Stomach (tissue), 4 donors: ENCODE data around the gene ACADL.

Experiments
- EP300 ChIP-seq: sonication (generic); formaldehyde crosslinking; IDR thresholded peaks from one replicate; pipeline ENCODE4 v1.6.1; 2017; ENCODE audit warnings: antibody characterized with exemption
- POLR2A ChIP-seq, 4 donors: fragments of 450-650 bp; IDR thresholded peaks; one replicate each; pipeline ENCODE4 v1.6.1; 2016; ENCODE audit warnings: antibody characterized with exemption in 4 of 4, control low read depth in 2 of 4, mild to moderate bottlenecking in 1 of 4, moderate library complexity in 1 of 4
- TF ChIP-seq, protein P1 (sequence below), 7 experiments: fragments of 450-650 bp in 4 of 7; fragments of 200-600 bp in 3 of 7; sonication (generic) in 3 of 7; IDR thresholded peaks; one replicate each; pipeline ENCODE4 v1.5.1; 2016 to 2019; ENCODE audit warnings: antibody characterized with exemption in 7 of 7, control low read depth in 2 of 7, mild to moderate bottlenecking in 1 of 7

DNA sequence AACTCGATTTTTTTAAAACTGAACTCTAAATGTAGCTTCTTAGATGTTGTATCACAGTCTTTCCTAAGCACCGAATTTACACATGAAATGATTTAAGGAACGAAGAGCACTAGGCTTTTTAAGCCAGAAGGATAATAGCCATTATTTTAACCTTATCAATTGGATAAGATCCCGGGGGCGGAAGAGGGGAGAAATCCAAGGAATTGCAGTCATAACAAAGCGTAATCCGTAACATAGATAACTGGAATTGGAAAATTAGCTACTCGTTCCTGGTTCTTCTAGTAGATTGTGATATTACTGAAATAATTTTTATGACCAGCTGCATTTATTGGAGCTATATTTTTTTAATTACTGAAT, 53.0 kb downstream of the ACADL start:
- TF ChIP-seq EP300: no peak
- TF ChIP-seq POLR2A (IDR thresholded peaks at IDR 0.05): no peak
- TF ChIP-seq, protein P1, sequence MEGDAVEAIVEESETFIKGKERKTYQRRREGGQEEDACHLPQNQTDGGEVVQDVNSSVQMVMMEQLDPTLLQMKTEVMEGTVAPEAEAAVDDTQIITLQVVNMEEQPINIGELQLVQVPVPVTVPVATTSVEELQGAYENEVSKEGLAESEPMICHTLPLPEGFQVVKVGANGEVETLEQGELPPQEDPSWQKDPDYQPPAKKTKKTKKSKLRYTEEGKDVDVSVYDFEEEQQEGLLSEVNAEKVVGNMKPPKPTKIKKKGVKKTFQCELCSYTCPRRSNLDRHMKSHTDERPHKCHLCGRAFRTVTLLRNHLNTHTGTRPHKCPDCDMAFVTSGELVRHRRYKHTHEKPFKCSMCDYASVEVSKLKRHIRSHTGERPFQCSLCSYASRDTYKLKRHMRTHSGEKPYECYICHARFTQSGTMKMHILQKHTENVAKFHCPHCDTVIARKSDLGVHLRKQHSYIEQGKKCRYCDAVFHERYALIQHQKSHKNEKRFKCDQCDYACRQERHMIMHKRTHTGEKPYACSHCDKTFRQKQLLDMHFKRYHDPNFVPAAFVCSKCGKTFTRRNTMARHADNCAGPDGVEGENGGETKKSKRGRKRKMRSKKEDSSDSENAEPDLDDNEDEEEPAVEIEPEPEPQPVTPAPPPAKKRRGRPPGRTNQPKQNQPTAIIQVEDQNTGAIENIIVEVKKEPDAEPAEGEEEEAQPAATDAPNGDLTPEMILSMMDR (IDR thresholded peaks at IDR 0.05): no peak
